Astrocyte (in vitro differentiated cells and primary cell): ENCODE results near the gene MSH5. TPM values are rescaled to one million over a fixed set of nuclear protein-coding genes. Genes with fewer than 3 reads are reported as not detected.

Source experiments
- DNase-seq: peaks from one replicate; pipeline ENCODE4 v3.0.0-alpha.2; 2010; ENCODE audit warnings: low read depth
- FAIRE-seq: peaks from 2 replicates; lab custom pipeline; 2011; peaks lifted over from hg19 to GRCh38; lab: Jason Lieb, UNC
- H2AFZ ChIP-seq: 2 replicates; pipeline ENCODE4 v1.6.0; 2012; ENCODE audit warnings: low read depth, low read length, inconsistent platforms
- H3K27ac ChIP-seq: 2 replicates; pipeline ENCODE4 v1.5.1; 2011; ENCODE audit warnings: low read depth, low read length, inconsistent platforms
- H3K27me3 ChIP-seq: 2 replicates; pipeline ENCODE4 v1.6.0; 2011; ENCODE audit warnings: low read length, inconsistent platforms; ENCODE audit not compliant: insufficient read depth
- H3K36me3 ChIP-seq: 2 replicates; pipeline ENCODE4 v1.5.1; 2011; ENCODE audit warnings: low read length, inconsistent platforms; ENCODE audit not compliant: insufficient read depth
- H3K4me1 ChIP-seq: 2 replicates; pipeline ENCODE4 v1.5.1; 2011; ENCODE audit warnings: low read length, inconsistent platforms; ENCODE audit not compliant: insufficient read depth
- H3K4me2 ChIP-seq: 2 replicates; pipeline ENCODE4 v1.6.0; 2012; ENCODE audit warnings: low read length, inconsistent platforms
- H3K4me3 ChIP-seq: 2 replicates; pipeline ENCODE4 v1.5.1; 2011; ENCODE audit warnings: low read depth, mild to moderate bottlenecking, low read length, inconsistent platforms; ENCODE audit not compliant: insufficient read depth
- H3K79me2 ChIP-seq: 2 replicates; pipeline ENCODE4 v1.6.0; 2012; ENCODE audit warnings: mild to moderate bottlenecking, low read length, inconsistent platforms; ENCODE audit not compliant: insufficient read depth
- H3K9ac ChIP-seq: 2 replicates; pipeline ENCODE4 v1.6.0; 2012; ENCODE audit warnings: mild to moderate bottlenecking, low read length, inconsistent platforms
- H3K9me3 ChIP-seq: 2 replicates; pipeline ENCODE4 v1.5.1; 2012; ENCODE audit warnings: low read depth, mild to moderate bottlenecking, low read length, inconsistent platforms; ENCODE audit not compliant: insufficient read depth
- H4K20me1 ChIP-seq: 2 replicates; pipeline ENCODE4 v1.6.0; 2012; ENCODE audit warnings: low read length, inconsistent platforms; ENCODE audit not compliant: insufficient read depth
- H3K27ac Mint-ChIP-seq: one replicate; pipeline ENCODE4 v1.8.0; 2021; ENCODE audit warnings: mild to moderate bottlenecking, mixed read lengths; ENCODE audit not compliant: unreplicated experiment
- H3K27me3 Mint-ChIP-seq: one replicate; pipeline ENCODE4 v1.8.0; 2021; ENCODE audit warnings: low read depth, mixed read lengths; ENCODE audit not compliant: unreplicated experiment
- H3K36me3 Mint-ChIP-seq: one replicate; pipeline ENCODE4 v1.8.0; 2021; ENCODE audit warnings: low read depth, mixed read lengths; ENCODE audit not compliant: unreplicated experiment
- H3K4me1 Mint-ChIP-seq: one replicate; pipeline ENCODE4 v1.8.0; 2021; ENCODE audit warnings: low read depth, mixed read lengths; ENCODE audit not compliant: unreplicated experiment
- H3K4me3 Mint-ChIP-seq: one replicate; pipeline ENCODE4 v1.8.0; 2021; ENCODE audit warnings: mild to moderate bottlenecking, moderate library complexity, mixed read lengths; ENCODE audit not compliant: unreplicated experiment
- H3K9me3 Mint-ChIP-seq: one replicate; pipeline ENCODE4 v1.8.0; 2021; ENCODE audit warnings: mild to moderate bottlenecking, mixed read lengths; ENCODE audit not compliant: unreplicated experiment
- CTCF ChIP-seq: IDR thresholded peaks from 2 replicates; pipeline ENCODE4 v1.5.1; 2011; ENCODE audit warnings: low read depth, mild to moderate bottlenecking, inconsistent platforms, low read length, moderate library complexity; ENCODE audit not compliant: insufficient read depth
- EZH2 ChIP-seq: IDR thresholded peaks from 2 replicates; pipeline ENCODE4 v1.6.1; 2012; ENCODE audit warnings: mild to moderate bottlenecking, low read length, inconsistent platforms; ENCODE audit not compliant: insufficient read depth
- total RNA-seq: library from RNA; stranded (reverse); gene quantifications from 2 replicates; pipeline ENCODE4 v1.2.1, GENCODE V29; 2021

The MSH5 gene
- total RNA-seq, 1 donor from 2014 or later, result 6.8 TPM

GRCh38 chr6:31702405-31702818, 37.4 kb upstream of the MSH5 start:
- Histone ChIP-seq H3K36me3 (peaks cover 5% of the 10 kb centered on the region), H3K4me3 (peak overlapping the region; percentile 89), H3K4me1 (peaks cover 18% of the 10 kb centered on the region), H3K27ac (peak overlapping the region; percentile 93), H3K9ac (peak overlapping the region; percentile 89), H4K20me1 (peaks cover 28% of the 10 kb centered on the region), H3K4me2 (peak overlapping the region; percentile 92), H2AFZ (peak overlapping the region; percentile 82), H3K9me3 (no peaks in the 10 kb centered on the region), H3K79me2 (peaks cover 38% of the 10 kb centered on the region), H3K27me3 (no peaks in the 10 kb centered on the region)
- H3K9me3 Mint-ChIP-seq, result no peaks in the 10 kb centered on the region
- peak overlapping the region; percentile 92 for H3K27ac Mint-ChIP-seq
- FAIRE-seq (no peak), DNase-seq (peak; percentile 4)
- H3K36me3 Mint-ChIP-seq, result peaks cover 4% of the 10 kb centered on the region
- no peak for TF ChIP-seq EZH2
- no peak for TF ChIP-seq CTCF
- H3K4me1 Mint-ChIP-seq, result peaks cover 16% of the 10 kb centered on the region
- peak overlapping the region; percentile 99 for H3K4me3 Mint-ChIP-seq
- H3K27me3 Mint-ChIP-seq, result peaks cover 4% of the 10 kb centered on the region

DNA sequence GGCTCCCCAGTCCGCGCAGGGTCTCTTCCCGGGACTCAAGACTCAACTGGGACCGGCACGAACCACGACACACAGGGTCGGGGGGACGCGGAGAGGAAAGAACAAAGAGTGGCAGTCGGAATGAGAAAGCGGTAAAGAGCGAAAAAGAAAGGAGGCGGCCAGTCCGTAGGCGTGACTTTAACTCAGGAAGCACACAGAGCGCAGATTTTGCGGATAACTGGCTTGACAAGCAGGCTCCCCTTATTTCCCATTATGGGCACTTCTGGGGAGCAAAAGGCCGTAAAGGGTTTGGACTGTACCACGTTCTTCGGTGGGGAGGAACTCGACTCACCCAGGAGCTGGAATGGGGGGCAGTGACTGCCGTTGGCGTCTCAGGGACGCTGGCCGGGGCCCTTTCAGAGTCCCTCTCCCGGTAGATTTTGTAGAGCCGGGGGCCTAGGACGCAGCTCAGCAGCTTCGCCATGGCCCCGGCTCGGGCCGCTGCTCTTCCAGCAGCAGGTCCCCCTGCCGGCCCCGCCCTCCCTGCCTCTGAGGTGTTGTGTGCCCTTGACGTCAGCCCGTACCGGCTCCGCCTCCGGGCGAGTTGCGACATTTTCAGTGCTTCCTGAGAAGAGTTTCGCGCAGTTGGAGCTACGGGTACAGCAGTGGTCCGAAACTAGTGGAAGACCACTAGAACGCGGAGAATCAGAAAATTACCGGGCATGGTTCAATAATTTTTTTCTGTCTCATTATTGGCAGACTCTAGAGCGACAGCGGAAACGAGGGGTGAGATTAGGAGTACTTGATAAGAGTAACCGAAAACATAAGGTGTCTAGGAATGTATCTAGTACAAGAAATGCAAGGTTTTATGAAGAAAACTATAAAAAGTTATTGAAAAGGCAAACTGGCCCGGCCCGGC, 36.7 kb upstream of the MSH5 start, which contains the start of gene ABHD16A:
TSS of gene ABHD16A (minus strand) at position 506 of the 898 bp plus-strand sequence. CDS start at position 463, 43 bp downstream.
- H3K36me3 Mint-ChIP-seq, result peaks cover 2% of the 10 kb centered on the region
- peak within 1 kb of the TSS; percentile 92 for H3K27ac Mint-ChIP-seq
- Histone ChIP-seq H4K20me1 (peaks cover 23% of the 10 kb centered on the region), H3K79me2 (peaks cover 36% of the 10 kb centered on the region), H3K27ac (peak within 1 kb of the TSS; percentile 93), H3K9ac (peak within 1 kb of the TSS; percentile 89), H3K4me3 (peak within 1 kb of the TSS; percentile 89), H3K9me3 (no peaks in the 10 kb centered on the region), H2AFZ (peak within 1 kb of the TSS; percentile 82), H3K4me1 (peaks cover 18% of the 10 kb centered on the region), H3K27me3 (no peaks in the 10 kb centered on the region), H3K36me3 (peaks cover 5% of the 10 kb centered on the region), H3K4me2 (peak within 1 kb of the TSS; percentile 92)
- peaks cover 12% of the 10 kb centered on the region for H3K4me1 Mint-ChIP-seq
- TF ChIP-seq CTCF (no peak), EZH2 (no peak)
- DNase-seq (peak; percentile 96), FAIRE-seq (peak; percentile 73)
- H3K4me3 Mint-ChIP-seq, result peak within 1 kb of the TSS; percentile 99
- no peaks in the 10 kb centered on the region for H3K9me3 Mint-ChIP-seq
- peaks cover 4% of the 10 kb centered on the region for H3K27me3 Mint-ChIP-seq
